Lower leg skin (tissue), 4 donors: ENCODE data around the gene HLA-DOA. TPM values are rescaled to one million over a fixed set of nuclear protein-coding genes. Genes with fewer than 3 reads are reported as not detected.

Experiments used
- DNase-seq, 2 donors: peaks; one replicate each; pipeline ENCODE4 v3.0.0-alpha.2; 2019; ENCODE audit warnings: low spot score in 2 of 2
- H3K4me3 ChIP-seq: fragments of 200-600 bp; sonication (generic); 2 replicates; pipeline ENCODE4 v1.5.1; 2017; ENCODE audit warnings: mild to moderate bottlenecking, low read depth; ENCODE audit not compliant: poor library complexity, severe bottlenecking
- CTCF ChIP-seq, 3 donors: fragments of 450-650 bp; IDR thresholded peaks; one replicate each; pipeline ENCODE4 v1.5.1; 2016; ENCODE audit warnings: antibody characterized with exemption in 3 of 3, mild to moderate bottlenecking in 3 of 3, moderate library complexity in 2 of 3
- POLR2A ChIP-seq, 2 donors: fragments of 450-650 bp; IDR thresholded peaks; one replicate each; pipeline ENCODE4 v1.6.1; 2016 to 2017; ENCODE audit warnings: antibody characterized with exemption in 2 of 2, mild to moderate bottlenecking in 1 of 2, moderate library complexity in 1 of 2
- whole genome bisulfite sequencing, 2 donors: methylation state at CpG; one replicate each; pipeline ENCODE4 v1.1.5; 2018; 5-methylcytosine and 5-hydroxymethylcytosine counted together
- intact Hi-C: fragments of 100-400 bp; cut with DNase I; formaldehyde crosslinking; loops from one replicate; pipeline ENCODE4 v1.15.0; 2023; ENCODE audit warnings: low total_unique reads
- total RNA-seq, 4 donors: library from RNA; depleted of rRNA; stranded (reverse); fragments of >200 nt; gene quantifications; one replicate each; pipeline ENCODE4 v1.1.0, GENCODE V29; 2016

The HLA-DOA gene
- total RNA-seq, 4 donors from 2014 or later: 4.3 to 47.9 (median 13.4) TPM

GRCh38 chr6:32982084-32982701 is 27.2 kb downstream of the HLA-DOA start:
- intact Hi-C loops: loop anchor here (10.0 kb wide), 1 partner anchor 97 kb away; no protein-coding TSS in a partner anchor
- TF ChIP-seq CTCF (IDR thresholded peaks at IDR 0.05) (no peak), POLR2A (IDR thresholded peaks at IDR 0.05) (no peak)

GRCh38 chr6:32980488-32981038 is 28.8 kb downstream of the HLA-DOA start:
- whole genome bisulfite sequencing, 2 donors: 64 to 65% methylated on average over 11 of the region's 11 CpGs
- no peak for TF ChIP-seq CTCF (IDR thresholded peaks at IDR 0.05)
- no peak for TF ChIP-seq POLR2A (IDR thresholded peaks at IDR 0.05)
- DNase-seq: no peak
- intact Hi-C loops: loop anchor here (10.0 kb wide), 1 partner anchor 96 kb away; no protein-coding TSS in a partner anchor
- H3K4me3 ChIP-seq: no peak overlapping the region

More at GRCh38 chr6:32982084-32982701, 27.2 kb downstream of the HLA-DOA start:
- no peak overlapping the region for H3K4me3 ChIP-seq
- WGBS, 2 donors: 53 to 60% methylated on average over 8 of the region's 8 CpGs
- DNase-seq: no peak

GRCh38 chr6:32979720-32980487 is 29.5 kb downstream of the HLA-DOA start:
- WGBS, 2 donors: 85 to 88% methylated on average over 12 of the region's 12 CpGs
- no peak for DNase-seq
- TF ChIP-seq POLR2A (IDR thresholded peaks at IDR 0.05) (no peak), CTCF (IDR thresholded peaks at IDR 0.05) (no peak)
- no peak overlapping the region for H3K4me3 ChIP-seq
- intact Hi-C loops: loop anchor here (5.0 to 10.0 kb wide), 2 partner anchors 43 to 95 kb away; no protein-coding TSS in a partner anchor

GRCh38 chr6:32977953-32978324 is 31.5 kb downstream of the HLA-DOA start:
- no peak overlapping the region for H3K4me3 ChIP-seq

More at GRCh38 chr6:32977953-32978324, 31.5 kb downstream of the HLA-DOA start:
- DNase-seq: no peak
- intact Hi-C loops: loop anchor here (5.0 kb wide), 1 partner anchor 41 kb away; no protein-coding TSS in a partner anchor
- TF ChIP-seq CTCF (IDR thresholded peaks at IDR 0.05): no peak
- no peak for TF ChIP-seq POLR2A (IDR thresholded peaks at IDR 0.05)
- 65 to 68% methylated on average over 7 of the region's 7 CpGs for WGBS, 2 donors
